B cell (primary cell): Measurements from ENCODE around the gene NR5A2. TPM values are rescaled to one million over a fixed set of nuclear protein-coding genes. Genes with fewer than 3 reads are reported as not detected.

Experiments
- ATAC-seq: fragments of 200-7000 bp; cut with Tn5 transposase; one replicate; pipeline ENCODE4 v1.10.0; 2021; ENCODE audit warnings: low read depth, mild to moderate bottlenecking, moderate number of reproducible peaks, moderate library complexity
- CTCF ChIA-PET: fragments of 350-600 bp; sonication (Branson Sonifier 250); formaldehyde crosslinking; loops from one replicate; lab custom pipeline; 2021; ENCODE audit warnings: antibody characterized with exemption, inconsistent platforms; lab: Charles Lee
- POLR2A ChIA-PET: fragments of 350-600 bp; sonication (Branson Sonifier 250); formaldehyde crosslinking; loops from one replicate; lab custom pipeline; 2021; ENCODE audit warnings: antibody characterized with exemption; lab: Charles Lee
- DNase-seq: peaks from one replicate; pipeline ENCODE4 v3.0.0; 2013
- H2AFZ ChIP-seq: 2 replicates; pipeline ENCODE4 v1.6.1; 2012; ENCODE audit warnings: mild to moderate bottlenecking, low read depth, low read length; ENCODE audit not compliant: insufficient read depth, poor library complexity, severe bottlenecking
- H3K27ac ChIP-seq, 2 donors: 1 replicate in 1 of 2; 2 replicates in 1 of 2; pipeline ENCODE4 v1.5.1; 2012 to 2013; ENCODE audit warnings: low read length in 2 of 2, mild to moderate bottlenecking in 2 of 2, moderate library complexity in 1 of 2
- H3K27me3 ChIP-seq, 4 experiments: fragments of 200-600 bp in 1 of 4; sonication (generic) in 1 of 4; replicated peaks in 1 of 4; 1 replicate in 2 of 4; 2 replicates in 2 of 4; pipeline versions ENCODE4 v1.6.1 to v1.7.0; 2013 to 2016; ENCODE audit warnings: low read length in 3 of 4, mild to moderate bottlenecking in 2 of 4, mixed read lengths in 1 of 4, moderate library complexity in 1 of 4; ENCODE audit not compliant: insufficient read depth in 4 of 4, control insufficient read depth in 3 of 4; ENCODE audit errors: control extremely low read depth in 1 of 4
- H3K36me3 ChIP-seq, 2 experiments: replicated peaks in 1 of 2; 1 replicate in 1 of 2; 2 replicates in 1 of 2; pipeline versions ENCODE4 v1.6.1 to v1.7.1; 2013; ENCODE audit warnings: low read length in 1 of 2; ENCODE audit not compliant: insufficient read depth in 2 of 2, control insufficient read depth in 1 of 2; ENCODE audit errors: control extremely low read depth in 1 of 2, extremely low read depth in 1 of 2
- H3K4me1 ChIP-seq, 2 donors: fragments of 200-600 bp in 1 of 2; sonication (generic) in 1 of 2; 1 replicate in 1 of 2; 2 replicates in 1 of 2; pipeline versions ENCODE4 v1.5.1 to v1.6.1; 2013 to 2017; ENCODE audit warnings: low read length in 2 of 2; ENCODE audit not compliant: control insufficient read depth in 2 of 2, insufficient read depth in 2 of 2
- H3K4me2 ChIP-seq: replicated peaks from 2 replicates; pipeline ENCODE3; 2012; ENCODE audit warnings: mild to moderate bottlenecking, low read depth, low read length; ENCODE audit not compliant: poor library complexity, severe bottlenecking
- H3K4me3 ChIP-seq, 5 experiments: fragments of 200-600 bp in 1 of 5; sonication (generic) in 1 of 5; 1 replicate in 3 of 5; 2 replicates in 2 of 5; pipeline versions ENCODE4 v1.5.1 to v1.7.0; 2011 to 2016; ENCODE audit warnings: low read length in 4 of 5, mild to moderate bottlenecking in 4 of 5, low read depth in 2 of 5, control low read depth in 1 of 5, moderate library complexity in 1 of 5; ENCODE audit not compliant: insufficient read depth in 1 of 5; ENCODE audit errors: control extremely low read depth in 1 of 5, extremely low read depth in 1 of 5
- H3K79me2 ChIP-seq: fragments of 200-600 bp; sonication (generic); one replicate; pipeline ENCODE4 v1.6.0; 2016; ENCODE audit warnings: low read length; ENCODE audit not compliant: control insufficient read depth, insufficient read depth
- H3K9ac ChIP-seq: fragments of 200-600 bp; sonication (generic); 2 replicates; pipeline ENCODE4 v1.6.1; 2017; ENCODE audit warnings: mild to moderate bottlenecking, low read length, moderate library complexity
- H3K9me3 ChIP-seq, 3 donors: one replicate each; pipeline versions ENCODE4 v1.6.1 to v1.7.1; 2013; ENCODE audit warnings: low read length in 2 of 3; ENCODE audit not compliant: control insufficient read depth in 2 of 3, insufficient read depth in 1 of 3; ENCODE audit errors: control extremely low read depth in 1 of 3
- H4K20me1 ChIP-seq: 2 replicates; pipeline ENCODE4 v1.6.0; 2012; ENCODE audit warnings: mild to moderate bottlenecking, low read length; ENCODE audit not compliant: insufficient read depth, control insufficient read depth, poor library complexity, severe bottlenecking
- H3K27ac Mint-ChIP-seq: one replicate; pipeline ENCODE4 v1.8.0; 2021; ENCODE audit warnings: mixed read lengths
- H3K27me3 Mint-ChIP-seq: one replicate; pipeline ENCODE4 v1.8.0; 2021; ENCODE audit warnings: mixed read lengths
- H3K4me1 Mint-ChIP-seq: one replicate; pipeline ENCODE4 v1.8.0; 2021; ENCODE audit warnings: mixed read lengths
- H3K4me3 Mint-ChIP-seq: one replicate; pipeline ENCODE4 v1.8.0; 2021; ENCODE audit warnings: mixed read lengths
- H3K9me3 Mint-ChIP-seq: one replicate; pipeline ENCODE4 v1.8.0; 2022; ENCODE audit warnings: mixed read lengths; ENCODE audit not compliant: insufficient read depth
- CTCF ChIP-seq: fragments of 200-600 bp; IDR thresholded peaks from one replicate; pipeline ENCODE4 v1.8.0; 2022; ENCODE audit warnings: antibody characterized with exemption, mild to moderate bottlenecking
- EZH2 ChIP-seq: IDR thresholded peaks from 2 replicates; pipeline ENCODE4 v1.6.1; 2012; ENCODE audit warnings: borderline replicate concordance, low read depth, mild to moderate bottlenecking, moderate library complexity, low read length; ENCODE audit not compliant: insufficient read depth, poor library complexity, severe bottlenecking
- WGBS: methylation state at CpG from one replicate; pipeline ENCODE4 v1.1.5; 2013; ENCODE audit warnings: missing lambda C conversion rate; ENCODE audit not compliant: insufficient coverage; 5-methylcytosine and 5-hydroxymethylcytosine counted together
- intact Hi-C: fragments of 100-400 bp; cut with micrococcal nuclease; formaldehyde crosslinking; loops from one replicate; pipeline ENCODE4 v1.10.0; 2022
- polyA plus RNA-seq: library from polyadenylated mRNA; depleted of rRNA; stranded (reverse); fragments of >200 nt; gene quantifications from 2 replicates; pipeline ENCODE4 v1.2.3, GENCODE V29; 2012
- total RNA-seq, 2 donors: library from RNA; stranded (reverse); fragments of 120-200 nt in 1 of 2; gene quantifications; 1 replicate in 1 of 2; 2 replicates in 1 of 2; pipeline versions ENCODE4 v1.2.3 to v1.2.4, GENCODE V29; 2013 to 2022

The NR5A2 gene
- total and polyA plus RNA-seq, 2 donors (not counting 1 experiment from before 2014, with no cell fraction given), result 0.07 TPM; not detected in 1

GRCh38 chr1:200178340-200178739, 150.8 kb downstream of the NR5A2 start:
- Histone ChIP-seq H4K20me1 (no peaks in the 10 kb centered on the region), H3K4me2 (no peak overlapping the region), H3K27ac (no peak overlapping the region), H3K36me3 (no peaks in the 10 kb centered on the region), H3K4me1 (peaks cover 4 to 5% of the 10 kb centered on the region in 2 donors), H3K4me3 (no peak overlapping the region), H3K9ac (no peak overlapping the region), H3K27me3 (peaks cover 0 to 4% (median 0%) of the 10 kb centered on the region in 4 experiments), H3K79me2 (no peaks in the 10 kb centered on the region), H2AFZ (no peak overlapping the region), H3K9me3 (peaks cover 0 to 3% (median 0%) of the 10 kb centered on the region in 3 donors)
- H3K4me3 Mint-ChIP-seq, result no peak overlapping the region
- no peaks in the 10 kb centered on the region for H3K9me3 Mint-ChIP-seq
- ATAC-seq (no peak), DNase-seq (no peak)
- POLR2A ChIA-PET, result no interaction called here
- peaks cover 8% of the 10 kb centered on the region for H3K27me3 Mint-ChIP-seq
- peaks cover 6% of the 10 kb centered on the region for H3K4me1 Mint-ChIP-seq
- 100% methylated on average over 1 of the region's 2 CpGs for WGBS
- no peak for TF ChIP-seq CTCF
- no peak for TF ChIP-seq EZH2
- CTCF ChIA-PET, result no interaction called here
- intact Hi-C loops, result no loop called here
- H3K27ac Mint-ChIP-seq, result no peak overlapping the region

- DNase-seq (no peak), ATAC-seq (no peak)
- H3K79me2 ChIP-seq, result no peaks in the 10 kb centered on the region
- H3K9ac ChIP-seq, result no peak overlapping the region
- POLR2A ChIA-PET, result no interaction called here
- CTCF ChIA-PET, result no interaction called here
- no peak overlapping the region for H3K27ac ChIP-seq
- H3K4me3 ChIP-seq, result no peak overlapping the region
- intact Hi-C loops, result no loop called here
- H3K27me3 Mint-ChIP-seq, result peaks cover 8% of the 10 kb centered on the region
- no peaks in the 10 kb centered on the region for H3K9me3 Mint-ChIP-seq
- peaks cover 9% of the 10 kb centered on the region for H3K4me1 Mint-ChIP-seq
- WGBS, result 90% methylated on average over 2 of the region's 8 CpGs
- TF ChIP-seq CTCF, result no peak
- TF ChIP-seq EZH2, result no peak
- H3K4me3 Mint-ChIP-seq, result no peak overlapping the region
- H3K4me2 ChIP-seq, result no peak overlapping the region
- H3K36me3 ChIP-seq, result no peaks in the 10 kb centered on the region
- no peak overlapping the region for H3K27ac Mint-ChIP-seq
- H3K27me3 ChIP-seq, result peaks cover 0 to 4% (median 0%) of the 10 kb centered on the region in 4 experiments
- no peaks in the 10 kb centered on the region for H4K20me1 ChIP-seq
- peaks cover 0 to 3% (median 0%) of the 10 kb centered on the region in 3 donors for H3K9me3 ChIP-seq
- peaks cover 4 to 5% of the 10 kb centered on the region in 2 donors for H3K4me1 ChIP-seq
- H2AFZ ChIP-seq, result no peak overlapping the region
These were observed 151.7 kb downstream of the NR5A2 start for GRCh38 chr1:200179126-200179780.
